AG10803 (cell line): ENCODE results near the gene PATE2.
A peak's percentile ranks its signal among the peaks of the same experiment; 100 is the strongest.

Experiments
- DNase-seq: peaks from one replicate; pipeline ENCODE4 v3.0.0; 2010; ENCODE audit warnings: low read depth
- H3K4me3 ChIP-seq: 2 replicates; pipeline ENCODE4 v1.5.1; 2011; ENCODE audit warnings: mild to moderate bottlenecking, low read length, control low read depth
- CTCF ChIP-seq: conservative IDR thresholded peaks from 2 replicates; pipeline ENCODE4 v1.5.1; 2011; ENCODE audit warnings: mild to moderate bottlenecking, low read length, control low read depth, inconsistent platforms

PATE2 gene

GRCh38 chr11:125784678-125785077, 6.0 kb upstream of the PATE2 start:
- no peak for DNase-seq
- H3K4me3 ChIP-seq, result no peak overlapping the region
- no peak for TF ChIP-seq CTCF

- DNase-seq, result peak; percentile 16
- TF ChIP-seq CTCF, result no peak
- no peak overlapping the region for H3K4me3 ChIP-seq
These were observed 1.3 kb downstream of the PATE2 start for GRCh38 chr11:125777309-125777708.

- no peak for TF ChIP-seq CTCF
- peak; percentile 4 for DNase-seq
- no peak overlapping the region for H3K4me3 ChIP-seq
These were observed 5.1 kb downstream of the PATE2 start for GRCh38 chr11:125773516-125773915.

DNA sequence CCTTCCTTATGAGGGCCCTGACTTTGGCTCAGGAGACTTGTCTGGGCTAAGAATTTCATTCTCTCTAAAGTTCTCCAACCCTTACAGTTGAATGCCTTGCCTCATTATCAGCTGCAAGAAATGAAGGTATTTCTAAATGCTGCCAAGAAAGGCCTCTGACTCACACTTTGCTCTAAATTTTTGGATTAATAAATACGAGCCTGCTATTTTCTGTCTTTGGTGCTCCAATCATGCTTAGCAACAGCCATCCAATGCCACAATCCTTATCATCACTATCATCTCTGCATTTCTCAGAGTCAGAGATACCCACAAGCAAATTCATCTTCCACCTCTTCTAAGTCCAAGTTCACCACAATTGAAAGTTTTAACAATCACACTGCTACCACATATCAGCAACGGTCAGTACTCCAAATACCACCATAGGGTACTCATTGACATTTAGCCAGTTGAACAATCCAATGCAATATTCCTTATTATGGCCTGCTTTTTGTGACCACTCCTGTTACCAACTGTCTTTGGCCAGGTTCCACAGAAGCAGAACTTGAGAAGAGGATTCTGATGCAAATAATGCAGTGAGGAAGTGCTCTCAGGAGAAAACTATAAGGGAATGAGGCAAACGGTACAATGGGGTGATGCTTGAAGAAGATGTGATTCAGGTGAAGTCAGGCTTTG, 5.7 kb downstream of the PATE2 start:
- H3K4me3 ChIP-seq, result no peak overlapping the region
- TF ChIP-seq CTCF, result no peak

DNA sequence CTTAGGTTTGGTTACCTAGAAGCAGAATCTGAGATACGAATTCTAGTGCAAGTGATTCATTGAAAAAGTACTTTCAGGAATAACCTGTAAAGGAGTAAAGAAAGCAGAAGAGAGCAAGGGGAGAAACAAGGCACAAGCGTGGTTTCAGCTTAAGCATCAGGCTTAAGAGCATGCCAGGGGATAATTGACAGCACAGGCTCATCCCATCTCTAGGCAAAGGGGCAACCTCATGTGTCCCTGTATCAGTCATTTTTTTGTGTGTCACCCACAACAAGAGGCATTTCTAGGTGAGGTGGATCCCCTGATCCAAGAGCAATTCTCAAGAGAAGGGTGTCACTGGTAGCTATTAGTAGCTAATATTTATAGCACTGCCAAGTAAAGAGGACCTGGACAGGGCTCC, 8.0 kb downstream of the PATE2 start:
- DNase-seq, result no peak
- TF ChIP-seq CTCF, result no peak
- no peak overlapping the region for H3K4me3 ChIP-seq

More for the DNA sequence above, 5.7 kb downstream of the PATE2 start:
- peak; percentile 87 for DNase-seq

- no peak overlapping the region for H3K4me3 ChIP-seq
- no peak for TF ChIP-seq CTCF
- DNase-seq, result no peak
These were observed 10.1 kb downstream of the PATE2 start for GRCh38 chr11:125768336-125769046.

GRCh38 chr11:125766251-125766650, 12.4 kb downstream of the PATE2 start:
- TF ChIP-seq CTCF, result no peak
- H3K4me3 ChIP-seq, result no peak overlapping the region
- DNase-seq, result no peak
